IMR-90 (cell line): Measurements from ENCODE around the gene GAL. TPM values are rescaled to one million over a fixed set of nuclear protein-coding genes. Genes with fewer than 3 reads are reported as not detected.

ENCODE experiments used
- ATAC-seq: fragments of 200-7000 bp; cut with Tn5 transposase; 2 replicates; pipeline ENCODE4 v1.9.1; 2020; ENCODE audit warnings: low read depth, mild to moderate bottlenecking, moderate library complexity
- BruUV-seq: library from RNA; stranded (reverse); fragments of 400-500 nt; replicated peaks from 2 replicates; lab custom pipeline; 2021; lab: Mats Ljungman, UMichigan
- CTCF ChIA-PET: fragments of 300-600 bp; formaldehyde crosslinking; extraction: SDS; loops from one replicate; lab custom pipeline; 2021; ENCODE audit warnings: antibody characterized with exemption; lab: Yijun Ruan, JAX
- POLR2A ChIA-PET: fragments of 300-600 bp; sonication (Branson Sonifier 250); formaldehyde crosslinking; loops from one replicate; lab custom pipeline; 2022; ENCODE audit warnings: antibody characterized with exemption; ENCODE audit not compliant: unreplicated experiment; lab: Charles Lee
- DNase-seq: peaks from one replicate; pipeline ENCODE4 v3.0.0; 2013
- H2AFZ ChIP-seq: replicated peaks from 2 replicates; pipeline ENCODE3; 2013; ENCODE audit warnings: low read length, mild to moderate bottlenecking; ENCODE audit not compliant: poor library complexity
- H2AK5ac ChIP-seq: 2 replicates; pipeline ENCODE4 v1.6.1; 2013; ENCODE audit warnings: low read depth, low read length, inconsistent platforms
- H2AK9ac ChIP-seq: replicated peaks from 2 replicates; pipeline ENCODE3; 2013; ENCODE audit warnings: mild to moderate bottlenecking, low read depth, low read length, moderate library complexity; ENCODE audit not compliant: poor library complexity
- H2BK120ac ChIP-seq: 2 replicates; pipeline ENCODE4 v1.6.1; 2013; ENCODE audit warnings: low read depth, low read length, inconsistent platforms
- H2BK15ac ChIP-seq: 3 replicates; pipeline ENCODE4 v1.6.1; 2013; ENCODE audit warnings: low read depth, low read length, inconsistent platforms
- H2BK20ac ChIP-seq: 2 replicates; pipeline ENCODE4 v1.6.1; 2013; ENCODE audit warnings: low read depth, mild to moderate bottlenecking, inconsistent platforms, low read length, moderate library complexity
- H2BK5ac ChIP-seq: 2 replicates; pipeline ENCODE4 v1.6.1; 2013; ENCODE audit warnings: mild to moderate bottlenecking, low read depth, low read length, inconsistent platforms; ENCODE audit not compliant: poor library complexity, severe bottlenecking
- H3K14ac ChIP-seq: replicated peaks from 2 replicates; pipeline ENCODE4 v1.6.1; 2013; ENCODE audit warnings: low read depth, low read length, inconsistent platforms
- H3K18ac ChIP-seq: 2 replicates; pipeline ENCODE4 v1.6.1; 2013; ENCODE audit warnings: low read depth, low read length, control low read depth
- H3K23ac ChIP-seq: 2 replicates; pipeline ENCODE4 v1.6.1; 2013; ENCODE audit warnings: low read depth, low read length, inconsistent platforms
- H3K27ac ChIP-seq: 2 replicates; pipeline ENCODE4 v1.5.1; 2013; ENCODE audit warnings: mild to moderate bottlenecking, control low read depth, low read length; ENCODE audit not compliant: insufficient read depth
- H3K27me3 ChIP-seq: 2 replicates; pipeline ENCODE4 v1.6.1; 2013; ENCODE audit warnings: low read length; ENCODE audit not compliant: control insufficient read depth, insufficient read depth
- H3K36me3 ChIP-seq: 2 replicates; pipeline ENCODE4 v1.6.1; 2013; ENCODE audit warnings: low read length, mixed read lengths; ENCODE audit not compliant: control insufficient read depth, insufficient read depth
- H3K4ac ChIP-seq: 2 replicates; pipeline ENCODE4 v1.6.1; 2013; ENCODE audit warnings: low read depth, low read length, inconsistent platforms
- H3K4me1 ChIP-seq: 2 replicates; pipeline ENCODE4 v1.6.1; 2013; ENCODE audit warnings: low read length, mixed read lengths; ENCODE audit not compliant: control insufficient read depth, insufficient read depth
- H3K4me2 ChIP-seq: 2 replicates; pipeline ENCODE4 v1.6.1; 2013; ENCODE audit warnings: low read depth, mild to moderate bottlenecking, control low read depth, low read length, moderate library complexity
- H3K4me3 ChIP-seq: 2 replicates; pipeline ENCODE4 v1.5.1; 2013; ENCODE audit warnings: low read depth, mild to moderate bottlenecking, control low read depth, low read length, moderate library complexity; ENCODE audit not compliant: insufficient read depth
- H3K56ac ChIP-seq: 2 replicates; pipeline ENCODE4 v1.6.1; 2013; ENCODE audit warnings: low read length, inconsistent platforms; ENCODE audit not compliant: insufficient read depth; ENCODE audit errors: extremely low read depth
- H3K79me1 ChIP-seq, 2 experiments: 2 replicates each; pipeline ENCODE4 v1.6.1; 2013; ENCODE audit warnings: low read length in 2 of 2, inconsistent platforms in 1 of 2, low read depth in 1 of 2
- H3K9ac ChIP-seq: 2 replicates; pipeline ENCODE4 v1.6.1; 2013; ENCODE audit warnings: low read depth, low read length, control low read depth
- H3K9me1 ChIP-seq: 2 replicates; pipeline ENCODE4 v1.6.1; 2013; ENCODE audit warnings: low read length, inconsistent platforms; ENCODE audit not compliant: insufficient read depth
- H3K9me3 ChIP-seq: 2 replicates; pipeline ENCODE4 v1.6.1; 2013; ENCODE audit warnings: low read length; ENCODE audit not compliant: control insufficient read depth, insufficient read depth
- H4K20me1 ChIP-seq: 2 replicates; pipeline ENCODE4 v1.6.1; 2013; ENCODE audit warnings: low read length, inconsistent platforms; ENCODE audit not compliant: insufficient read depth
- H4K5ac ChIP-seq: 2 replicates; pipeline ENCODE4 v1.6.1; 2013; ENCODE audit warnings: mild to moderate bottlenecking, low read depth, low read length, control low read depth
- H4K8ac ChIP-seq, 2 experiments: 2 replicates each; pipeline ENCODE4 v1.6.1; 2013; ENCODE audit warnings: low read depth in 2 of 2, low read length in 2 of 2, control low read depth in 1 of 2, inconsistent platforms in 1 of 2
- H4K91ac ChIP-seq: 2 replicates; pipeline ENCODE4 v1.6.1; 2013; ENCODE audit warnings: low read depth, low read length, inconsistent platforms; ENCODE audit not compliant: insufficient read depth
- MXI1 ChIP-seq: IDR thresholded peaks from 2 replicates; pipeline ENCODE4 v1.6.1; 2012; ENCODE audit warnings: low read depth, mild to moderate bottlenecking, low read length, moderate library complexity, borderline replicate concordance
- NFE2L2 ChIP-seq: fragments of 150-350 bp; IDR thresholded peaks from 2 replicates; pipeline ENCODE4 v1.6.1; 2016; ENCODE audit warnings: low read depth, mild to moderate bottlenecking, low read length
- WGBS, 2 experiments: methylation state at CpG; one replicate each; pipeline versions ENCODE4 v1.1.5 to v1.1.7; 2013; ENCODE audit warnings: missing lambda C conversion rate in 2 of 2; ENCODE audit not compliant: insufficient read length in 1 of 2; ENCODE audit errors: extremely low coverage in 2 of 2; 5-methylcytosine and 5-hydroxymethylcytosine counted together
- dilution Hi-C: fragments of 300-500 bp; cut with HindIII; formaldehyde crosslinking; loops from one replicate; pipeline ENCODE4 v1.14.3; 2018; ENCODE audit warnings: low sequenced_read_pairs; ENCODE audit not compliant: unreplicated experiment
- in situ Hi-C: fragments of 300-500 bp; cut with MboI; formaldehyde crosslinking; loops from 3 replicates; pipeline ENCODE4 v1.14.3; 2019; ENCODE audit warnings: low sequenced_read_pairs, inconsistent platforms, mixed read lengths
- intact Hi-C: fragments of 100-400 bp; cut with micrococcal nuclease; formaldehyde crosslinking; loops from 2 replicates; pipeline ENCODE4 v1.10.0; 2022
- polyA plus RNA-seq, 3 experiments: library from polyadenylated mRNA; depleted of rRNA; stranded (reverse); fragments of >200 nt; gene quantifications; 2 replicates each; pipeline ENCODE4 v1.2.3, GENCODE V29; 2012; ENCODE audit warnings: low replicate concordance in 1 of 3
- total RNA-seq: library from RNA; depleted of rRNA; stranded (reverse); fragments of >200 nt; gene quantifications from 2 replicates; pipeline ENCODE4 v1.2.3, GENCODE V29; 2012

Gene GAL
- total and polyA plus RNA-seq, 2 of the 4 experiments (the other 2 are of a cell fraction) = 2.0 TPM; not detected in 1

GRCh38 chr11:68664906-68665305, 19.4 kb upstream of the GAL start:
- Histone ChIP-seq H3K56ac (no peak overlapping the region), H3K14ac (no peak overlapping the region), H3K36me3 (no peaks in the 10 kb centered on the region), H3K79me1 (no peaks in the 10 kb centered on the region), H3K4me3 (no peak overlapping the region), H2AK5ac (no peak overlapping the region), H3K9ac (no peak overlapping the region), H3K9me3 (peaks cover 4% of the 10 kb centered on the region), H2BK20ac (no peak overlapping the region), H2BK15ac (no peak overlapping the region), H3K27ac (no peak overlapping the region), H3K4me2 (no peak overlapping the region), H4K20me1 (no peaks in the 10 kb centered on the region), H4K5ac (no peak overlapping the region), H3K27me3 (peaks cover 40% of the 10 kb centered on the region), H2BK120ac (no peak overlapping the region), H2AK9ac (no peak overlapping the region), H3K18ac (no peak overlapping the region), H2BK5ac (no peak overlapping the region), H4K8ac (no peak overlapping the region), H3K9me1 (no peaks in the 10 kb centered on the region), H4K91ac (no peak overlapping the region), H2AFZ (no peak overlapping the region), H3K23ac (no peak overlapping the region), H3K4ac (no peak overlapping the region), H3K4me1 (no peaks in the 10 kb centered on the region)
- DNase-seq (no peak), ATAC-seq (no peak)
- in situ Hi-C loops = no loop called here
- intact Hi-C loops = no loop called here
- ChIA-PET CTCF (interaction anchor here (0.6 to 0.9 kb wide), 2 partner anchors 8 to 9 kb away, joined by 3 to 4 read pairs; no protein-coding TSS in a partner anchor), POLR2A (no interaction called here)
- BruUV-seq = no TSS peak
- 90% methylated on average over 3 of the region's 7 CpGs; no CpG with 5 or more reads in 1 of the 2 experiments for WGBS, 2 experiments
- no peak for TF ChIP-seq NFE2L2
- TF ChIP-seq MXI1 = no peak
- dilution Hi-C loops = no loop called here
